H1 (cell line): ENCODE results near the gene F2RL2. TPM values are rescaled to one million over a fixed set of nuclear protein-coding genes. Genes with fewer than 3 reads are reported as not detected.

Experiments used
- CTCF ChIA-PET: fragments of 300-600 bp; sonication (Branson Sonifier 250); formaldehyde crosslinking; loops from one replicate; lab custom pipeline; 2021; ENCODE audit not compliant: partially characterized antibody; lab: Charles Lee
- POLR2A ChIA-PET: fragments of 300-600 bp; sonication (Branson Sonifier 250); formaldehyde crosslinking; loops from one replicate; lab custom pipeline; 2021; ENCODE audit warnings: inconsistent platforms; ENCODE audit not compliant: partially characterized antibody; lab: Charles Lee
- DNase-seq, 2 experiments: peaks; one replicate each; pipeline versions ENCODE4 v3.0.0 to v3.0.0-alpha.2; 2010 to 2022; ENCODE audit warnings: low spot score in 2 of 2, low read depth in 1 of 2, mixed read lengths in 1 of 2
- FAIRE-seq: peaks from 2 replicates; lab custom pipeline; 2011; peaks lifted over from hg19 to GRCh38; lab: Jason Lieb, UNC
- H2AFZ ChIP-seq: 2 replicates; pipeline ENCODE4 v1.8.1; 2012; ENCODE audit warnings: low read length, inconsistent platforms
- H2AK5ac ChIP-seq: 2 replicates; pipeline ENCODE4 v1.6.1; 2013; ENCODE audit warnings: low read depth, low read length
- H2BK120ac ChIP-seq: replicated peaks from 2 replicates; pipeline ENCODE3; 2013; ENCODE audit warnings: low read depth, low read length, inconsistent platforms
- H2BK12ac ChIP-seq: 2 replicates; pipeline ENCODE4 v1.6.1; 2013; ENCODE audit warnings: low read depth, low read length
- H2BK15ac ChIP-seq: 2 replicates; pipeline ENCODE4 v1.6.1; 2013; ENCODE audit warnings: low read length
- H2BK20ac ChIP-seq: 2 replicates; pipeline ENCODE4 v1.6.1; 2013; ENCODE audit warnings: low read length
- H2BK5ac ChIP-seq: 2 replicates; pipeline ENCODE4 v1.6.1; 2013; ENCODE audit warnings: low read depth, low read length
- H3K14ac ChIP-seq: 2 replicates; pipeline ENCODE4 v1.6.1; 2013; ENCODE audit warnings: inconsistent platforms; ENCODE audit not compliant: insufficient read length
- H3K18ac ChIP-seq: 2 replicates; pipeline ENCODE4 v1.6.1; 2013; ENCODE audit warnings: low read length; ENCODE audit errors: extremely low read depth
- H3K23ac ChIP-seq: 2 replicates; pipeline ENCODE4 v1.6.1; 2013; ENCODE audit warnings: inconsistent platforms; ENCODE audit not compliant: insufficient read length
- H3K23me2 ChIP-seq: 2 replicates; pipeline ENCODE4 v1.6.1; 2013; ENCODE audit warnings: low read depth, low read length
- H3K27ac ChIP-seq: 2 replicates; pipeline ENCODE4 v1.6.1; 2011; ENCODE audit warnings: low read depth, low read length, inconsistent platforms
- H3K27me3 ChIP-seq, 4 experiments: replicated peaks in 1 of 4; 1 replicate in 1 of 4; 2 replicates in 3 of 4; pipeline versions ENCODE4 v1.6.1 to v1.8.1; 2011 to 2013; ENCODE audit warnings: low read length in 3 of 4, mild to moderate bottlenecking in 3 of 4, inconsistent platforms in 2 of 4, mixed read lengths in 2 of 4, moderate library complexity in 1 of 4; ENCODE audit not compliant: control insufficient read depth in 3 of 4, insufficient read depth in 3 of 4; ENCODE audit errors: extremely low read depth in 1 of 4
- H3K36me3 ChIP-seq, 4 experiments: 2 replicates each; pipeline versions ENCODE4 v1.6.1 to v1.8.1; 2011 to 2013; ENCODE audit warnings: mild to moderate bottlenecking in 4 of 4, low read length in 3 of 4, moderate library complexity in 2 of 4, control low read depth in 1 of 4, inconsistent platforms in 1 of 4; ENCODE audit not compliant: insufficient read depth in 4 of 4, control insufficient read depth in 2 of 4
- H3K4ac ChIP-seq: replicated peaks from 2 replicates; pipeline ENCODE3; 2013; ENCODE audit warnings: low read length, low read depth, mixed read lengths, inconsistent platforms; ENCODE audit not compliant: insufficient read length
- H3K4me1 ChIP-seq, 4 experiments: replicated peaks in 1 of 4; 1 replicate in 1 of 4; 2 replicates in 3 of 4; pipeline versions ENCODE4 v1.6.1 to v1.8.1; 2011 to 2013; ENCODE audit warnings: low read length in 3 of 4, inconsistent platforms in 2 of 4, mixed read lengths in 1 of 4; ENCODE audit not compliant: insufficient read depth in 4 of 4, control insufficient read depth in 3 of 4
- H3K4me2 ChIP-seq, 2 experiments: 2 replicates each; pipeline versions ENCODE4 v1.6.1 to v1.8.1; 2011 to 2013; ENCODE audit warnings: low read depth in 2 of 2, low read length in 2 of 2, control low read depth in 1 of 2, inconsistent platforms in 1 of 2, mild to moderate bottlenecking in 1 of 2; ENCODE audit not compliant: insufficient read depth in 1 of 2
- H3K4me3 ChIP-seq, 4 experiments: fragments of 200-600, 300-600 bp in 1 of 4; sonication (generic), shearing (Covaris generic), sonication (Bioruptor Twin) in 1 of 4; 2 replicates each; pipeline versions ENCODE4 v1.5.1 to v1.8.1; 2011 to 2016; ENCODE audit warnings: low read length in 4 of 4, low read depth in 3 of 4, control low read depth in 2 of 4, inconsistent platforms in 2 of 4, mild to moderate bottlenecking in 2 of 4, mixed read lengths in 1 of 4, moderate library complexity in 1 of 4; ENCODE audit not compliant: insufficient read depth in 2 of 4; ENCODE audit errors: extremely low read depth in 1 of 4
- H3K56ac ChIP-seq: replicated peaks from 2 replicates; pipeline ENCODE3; 2013; ENCODE audit warnings: low read depth, mild to moderate bottlenecking, mixed read lengths, low read length, inconsistent platforms; ENCODE audit not compliant: insufficient read length
- H3K79me1 ChIP-seq: 2 replicates; pipeline ENCODE4 v1.6.1; 2013; ENCODE audit warnings: low read depth, low read length, control low read depth
- H3K79me2 ChIP-seq, 2 experiments: 2 replicates each; pipeline versions ENCODE4 v1.6.1 to v1.8.1; 2012 to 2013; ENCODE audit warnings: low read length in 2 of 2, mild to moderate bottlenecking in 2 of 2, inconsistent platforms in 1 of 2; ENCODE audit not compliant: insufficient read depth in 2 of 2, control insufficient read depth in 1 of 2
- H3K9ac ChIP-seq, 4 experiments: replicated peaks in 1 of 4; 1 replicate in 1 of 4; 2 replicates in 3 of 4; pipeline versions ENCODE4 v1.6.1 to v1.8.1; 2011 to 2013; ENCODE audit warnings: low read depth in 3 of 4, low read length in 3 of 4, control low read depth in 2 of 4, mild to moderate bottlenecking in 2 of 4, moderate library complexity in 2 of 4, inconsistent platforms in 1 of 4; ENCODE audit errors: extremely low read depth in 1 of 4
- H3K9me3 ChIP-seq, 2 experiments: 2 replicates each; pipeline versions ENCODE4 v1.6.1 to v1.8.1; 2012 to 2013; ENCODE audit warnings: mild to moderate bottlenecking in 2 of 2, moderate library complexity in 2 of 2, control low read depth in 1 of 2, inconsistent platforms in 1 of 2, low read depth in 1 of 2, low read length in 1 of 2, mixed read lengths in 1 of 2; ENCODE audit not compliant: insufficient read depth in 2 of 2
- H4K20me1 ChIP-seq, 2 experiments: replicated peaks in 1 of 2; 2 replicates each; pipeline versions ENCODE3 to v1.8.1; 2011 to 2013; ENCODE audit warnings: inconsistent platforms in 2 of 2, low read length in 2 of 2, mild to moderate bottlenecking in 1 of 2; ENCODE audit not compliant: insufficient read depth in 2 of 2, control insufficient read depth in 1 of 2
- H4K5ac ChIP-seq: 2 replicates; pipeline ENCODE4 v1.6.1; 2013; ENCODE audit warnings: low read length, low read depth, mixed read lengths, inconsistent platforms; ENCODE audit not compliant: insufficient read length
- H4K8ac ChIP-seq: 2 replicates; pipeline ENCODE4 v1.8.0; 2013; ENCODE audit warnings: mild to moderate bottlenecking, moderate library complexity, low read length, inconsistent platforms; ENCODE audit not compliant: insufficient read depth; ENCODE audit errors: extremely low read depth
- H4K91ac ChIP-seq: replicated peaks from 2 replicates; pipeline ENCODE3; 2013; ENCODE audit warnings: low read length, mixed read lengths, inconsistent platforms; ENCODE audit not compliant: insufficient read length
- E2F6 ChIP-seq: IDR thresholded peaks from 2 replicates; pipeline ENCODE4 v1.6.1; 2012; ENCODE audit warnings: inconsistent platforms
- HDAC6 ChIP-seq: IDR thresholded peaks from one replicate; pipeline ENCODE4 v1.7.1; 2012; ENCODE audit warnings: low read depth, mild to moderate bottlenecking, inconsistent platforms, low read length, moderate library complexity
- POLR2AphosphoS5 ChIP-seq: IDR thresholded peaks from 2 replicates; pipeline ENCODE4 v1.6.1; 2011; ENCODE audit warnings: low read depth, low read length
- RBBP5 ChIP-seq: IDR thresholded peaks from 2 replicates; pipeline ENCODE4 v1.7.1; 2012; ENCODE audit warnings: low read depth, mild to moderate bottlenecking, inconsistent platforms, low read length, moderate library complexity, borderline replicate concordance
- SIX5 ChIP-seq: IDR thresholded peaks from 2 replicates; pipeline ENCODE4 v1.6.1; 2011; ENCODE audit warnings: mild to moderate bottlenecking, low read depth, low read length
- SP2 ChIP-seq: IDR thresholded peaks from 2 replicates; pipeline ENCODE4 v1.6.1; 2012; ENCODE audit warnings: mild to moderate bottlenecking, low read length, inconsistent platforms
- SUZ12 ChIP-seq: fragments of 200-600 bp; sonication (generic); IDR thresholded peaks from 2 replicates; pipeline ENCODE4 v1.6.1; 2012; ENCODE audit warnings: mild to moderate bottlenecking, inconsistent platforms, low read length, moderate library complexity, mixed read lengths
- WGBS, 2 experiments: shearing (Covaris generic) in 1 of 2; methylation state at CpG; one replicate each; pipeline versions ENCODE4 v1.1.6 to v1.1.7; 2013 to 2015; ENCODE audit warnings: low lambda C conversion rate in 2 of 2, mixed read lengths in 2 of 2, inconsistent platforms in 1 of 2, low coverage in 1 of 2, missing lambda C conversion rate in 1 of 2; ENCODE audit not compliant: insufficient replicate concordance in 2 of 2, insufficient coverage in 1 of 2, insufficient read length in 1 of 2; ENCODE audit errors: extremely low coverage in 1 of 2, missing lambda C conversion rate in 1 of 2; 5-methylcytosine and 5-hydroxymethylcytosine counted together
- polyA plus RNA-seq, 7 experiments: library from polyadenylated mRNA; depleted of rRNA in 3 of 7; stranded (reverse) in 5 of 7; unstranded in 2 of 7; fragments of >200 nt in 5 of 7; fragments of 200-250 nt in 2 of 7; gene quantifications; 1 replicate in 5 of 7; 2 replicates in 1 of 7; 4 replicates in 1 of 7; pipeline versions ENCODE4 v1.2.1 to v1.2.3, GENCODE V29; 2011 to 2013; ENCODE audit warnings: missing spikeins in 2 of 7, mixed read lengths in 2 of 7
- total RNA-seq: library from RNA; stranded (reverse); fragmentation: NEBNext Ultra II Directional; extraction: Animal tissue kit (Norgen Biotek cat#: 25700); gene quantifications from 2 replicates; pipeline ENCODE4 v1.2.1, GENCODE V29; 2021

The F2RL2 gene
- total and polyA plus RNA-seq, 2 of the 8 experiments (the other 6 are each of a cell fraction or from before 2014, with no cell fraction given), result 0.03 to 0.07 TPM

GRCh38 chr5:76582230-76583162 lies 40.7 kb downstream of the F2RL2 start:
- Histone ChIP-seq H3K56ac (no peak overlapping the region), H2BK20ac (no peak overlapping the region), H4K5ac (no peak overlapping the region), H4K8ac (no peak overlapping the region), H3K23me2 (no peaks in the 10 kb centered on the region), H2BK5ac (no peak overlapping the region; the same call in 1 of the 2 replicates), H3K4ac (no peak overlapping the region), H3K4me1 (peaks cover 0 to 5% (median 3%) of the 10 kb centered on the region in 4 experiments; a peak in 4 of 7 replicates), H3K27me3 (no peaks in the 10 kb centered on the region), H3K79me1 (no peaks in the 10 kb centered on the region), H3K4me2 (peak overlapping the region; percentile 27 to 42; a peak in 2 of 4 replicates), H3K9me3 (no peaks in the 10 kb centered on the region), H2AFZ (peak overlapping the region; percentile 45; the same call in 1 of the 2 replicates), H3K9ac (no peak overlapping the region), H3K36me3 (no peaks in the 10 kb centered on the region), H3K27ac (no peak overlapping the region), H2BK120ac (no peak overlapping the region), H4K20me1 (no peaks in the 10 kb centered on the region), H2BK12ac (no peak overlapping the region), H2AK5ac (no peak overlapping the region), H3K79me2 (no peaks in the 10 kb centered on the region), H4K91ac (peak overlapping the region; percentile 52), H3K4me3 (no peak overlapping the region), H3K14ac (no peak overlapping the region), H3K18ac (no peak overlapping the region), H2BK15ac (no peak overlapping the region), H3K23ac (no peak overlapping the region)
- no peak for DNase-seq
- 78% methylated on average over 6 of the region's 6 CpGs; no CpG with 5 or more reads in 1 of the 2 experiments for WGBS, 2 experiments
- ChIA-PET POLR2A (interaction anchor here (0.9 to 2.1 kb wide), 2 partner anchors 12 to 180 kb away, joined by 3 to 7 read pairs; partner anchors contain the start of gene IQGAP2), CTCF (interaction anchor here (0.7 to 3.9 kb wide), 21 partner anchors 10 to 508 kb away, joined by 3 to 18 read pairs (median 4); partner anchors contain the start of gene IQGAP2)
- no peak for FAIRE-seq
- TF ChIP-seq E2F6, result no peak
- TF ChIP-seq HDAC6, result no peak
- no peak for TF ChIP-seq POLR2AphosphoS5
- no peak for TF ChIP-seq SP2
- TF ChIP-seq RBBP5, result no peak
- TF ChIP-seq SIX5, result no peak
- no peak for TF ChIP-seq SUZ12
